HG02852 (cell line): ENCODE data around the gene TKT.

ENCODE experiments used
- ATAC-seq: cut with Tn5 transposase; IDR thresholded peaks from one replicate; pipeline ENCODE4 v1.9.1; 2021; ENCODE audit warnings: mild to moderate bottlenecking, moderate library complexity; ENCODE audit not compliant: unreplicated experiment

The TKT gene

GRCh38 chr3:53240989-53241972, 14.5 kb downstream of the TKT start:
- ATAC-seq = no peak

GRCh38 chr3:53239800-53240199, 16.0 kb downstream of the TKT start:
- no peak for ATAC-seq

- ATAC-seq = no peak
Observed at GRCh38 chr3:53238886-53239285, 16.9 kb downstream of the TKT start.

GRCh38 chr3:53238051-53238850, 17.6 kb downstream of the TKT start:
- ATAC-seq = no peak

GRCh38 chr3:53236112-53236841, 19.5 kb downstream of the TKT start:
- ATAC-seq = no peak

- no peak for ATAC-seq
Observed at GRCh38 chr3:53235545-53235944, 20.3 kb downstream of the TKT start.

GRCh38 chr3:53234841-53235232, 21.0 kb downstream of the TKT start:
- no peak for ATAC-seq

- no peak for ATAC-seq
Observed at GRCh38 chr3:53234130-53234840, 21.5 kb downstream of the TKT start.

- ATAC-seq = no peak
Observed at GRCh38 chr3:53232641-53233377, 23.0 kb downstream of the TKT start.

GRCh38 chr3:53231532-53232511, 24.0 kb downstream of the TKT start:
- ATAC-seq = no peak

GRCh38 chr3:53230789-53231188, 25.0 kb downstream of the TKT start:
- ATAC-seq = no peak

- no peak for ATAC-seq
Observed at GRCh38 chr3:53230041-53230621, 25.7 kb downstream of the TKT start.

GRCh38 chr3:53229606-53230005, 26.2 kb downstream of the TKT start:
- no peak for ATAC-seq

- no peak for ATAC-seq
Observed at GRCh38 chr3:53229171-53229570, 26.7 kb downstream of the TKT start.

- no peak for ATAC-seq
Observed at GRCh38 chr3:53227993-53228885, 27.6 kb downstream of the TKT start.

GRCh38 chr3:53226841-53227407, 28.9 kb downstream of the TKT start:
- ATAC-seq = no peak
